Omental fat pad (tissue), 4 donors: ENCODE data around the gene NDNF. TPM values are rescaled to one million over a fixed set of nuclear protein-coding genes. Genes with fewer than 3 reads are reported as not detected.

Experiments used
- ATAC-seq: fragments of 150-250 bp; one replicate; pipeline ENCODE4 v1.9.1; 2016; ENCODE audit warnings: mild to moderate bottlenecking, moderate library complexity; ENCODE audit not compliant: low FRiP score
- DNase-seq: peaks from one replicate; pipeline ENCODE4 v3.0.0-alpha.2; 2019; ENCODE audit warnings: low spot score
- total RNA-seq, 4 donors: library from RNA; depleted of rRNA; stranded (reverse); fragments of >200 nt; gene quantifications; one replicate each; pipeline ENCODE4 v1.1.0, GENCODE V29; 2016
- TF ChIP-seq, protein P1 (sequence below), 3 donors: fragments of 450-650 bp; IDR thresholded peaks; one replicate each; pipeline ENCODE4 v1.5.1; 2016 to 2017; ENCODE audit warnings: antibody characterized with exemption in 3 of 3, mild to moderate bottlenecking in 3 of 3, moderate library complexity in 2 of 3

Gene NDNF
- total RNA-seq, 4 donors from 2014 or later: 0.84 to 9.3 (median 1.5) TPM

DNA sequence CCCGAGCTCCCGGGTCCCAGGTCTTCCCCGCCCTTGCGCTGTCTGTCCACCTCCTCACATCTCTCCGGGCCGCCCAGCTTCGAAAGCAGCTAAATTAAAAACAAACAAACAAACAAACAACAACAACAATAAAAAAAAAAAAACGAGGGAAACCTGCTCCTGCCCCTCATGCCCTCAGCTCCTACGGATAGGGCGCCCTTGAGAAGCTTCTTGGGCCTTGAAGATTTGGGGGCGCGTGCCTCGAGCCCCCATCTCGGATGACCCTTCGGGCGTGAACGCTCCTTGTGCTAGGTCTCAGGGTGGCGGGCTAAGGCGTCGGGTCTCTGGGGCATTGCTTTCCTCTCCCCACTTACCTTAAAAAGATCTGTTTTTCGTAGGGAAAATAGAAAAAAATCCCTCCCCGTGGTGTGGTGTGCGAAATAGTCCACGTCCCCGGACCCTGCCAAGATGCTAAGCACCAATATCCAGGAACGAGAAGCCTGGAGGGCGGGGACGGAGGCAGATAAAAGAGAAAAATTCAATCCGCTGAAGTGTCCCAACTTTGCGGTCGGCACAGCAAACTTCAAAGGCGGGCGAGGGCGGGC lies 603 bp downstream of the NDNF start:
- TF ChIP-seq, protein P1, sequence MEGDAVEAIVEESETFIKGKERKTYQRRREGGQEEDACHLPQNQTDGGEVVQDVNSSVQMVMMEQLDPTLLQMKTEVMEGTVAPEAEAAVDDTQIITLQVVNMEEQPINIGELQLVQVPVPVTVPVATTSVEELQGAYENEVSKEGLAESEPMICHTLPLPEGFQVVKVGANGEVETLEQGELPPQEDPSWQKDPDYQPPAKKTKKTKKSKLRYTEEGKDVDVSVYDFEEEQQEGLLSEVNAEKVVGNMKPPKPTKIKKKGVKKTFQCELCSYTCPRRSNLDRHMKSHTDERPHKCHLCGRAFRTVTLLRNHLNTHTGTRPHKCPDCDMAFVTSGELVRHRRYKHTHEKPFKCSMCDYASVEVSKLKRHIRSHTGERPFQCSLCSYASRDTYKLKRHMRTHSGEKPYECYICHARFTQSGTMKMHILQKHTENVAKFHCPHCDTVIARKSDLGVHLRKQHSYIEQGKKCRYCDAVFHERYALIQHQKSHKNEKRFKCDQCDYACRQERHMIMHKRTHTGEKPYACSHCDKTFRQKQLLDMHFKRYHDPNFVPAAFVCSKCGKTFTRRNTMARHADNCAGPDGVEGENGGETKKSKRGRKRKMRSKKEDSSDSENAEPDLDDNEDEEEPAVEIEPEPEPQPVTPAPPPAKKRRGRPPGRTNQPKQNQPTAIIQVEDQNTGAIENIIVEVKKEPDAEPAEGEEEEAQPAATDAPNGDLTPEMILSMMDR (IDR thresholded peaks at IDR 0.05): no peak
- DNase-seq (no peak), ATAC-seq (no peak)

- no peak for DNase-seq
- TF ChIP-seq, protein P1 (IDR thresholded peaks at IDR 0.05): no peak
- ATAC-seq: peak; percentile 64
Measured at GRCh38 chr4:121070696-121071639, 1.4 kb downstream of the NDNF start.

DNA sequence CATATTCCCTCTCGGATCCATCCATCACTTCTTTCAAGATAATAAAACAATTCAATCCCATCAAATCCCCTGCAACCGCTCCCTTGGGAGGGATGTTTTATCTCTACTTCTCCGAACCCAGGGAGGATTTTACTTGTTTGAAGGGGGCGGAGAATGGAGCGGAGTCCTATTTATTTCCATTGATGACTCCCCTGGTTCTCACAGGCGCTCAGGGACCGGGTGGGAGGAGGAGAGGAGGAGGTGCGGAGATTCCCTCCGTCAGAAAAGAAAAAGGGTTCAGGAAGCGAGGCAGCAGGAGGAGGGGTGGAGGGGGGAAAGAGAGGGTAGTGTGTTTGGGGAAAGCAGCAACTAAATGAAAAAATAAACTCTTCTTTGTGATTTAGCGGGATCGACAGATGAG lies 2.1 kb downstream of the NDNF start:
- DNase-seq: no peak
- TF ChIP-seq, protein P1 (IDR thresholded peaks at IDR 0.05): no peak
- ATAC-seq: no peak

DNA sequence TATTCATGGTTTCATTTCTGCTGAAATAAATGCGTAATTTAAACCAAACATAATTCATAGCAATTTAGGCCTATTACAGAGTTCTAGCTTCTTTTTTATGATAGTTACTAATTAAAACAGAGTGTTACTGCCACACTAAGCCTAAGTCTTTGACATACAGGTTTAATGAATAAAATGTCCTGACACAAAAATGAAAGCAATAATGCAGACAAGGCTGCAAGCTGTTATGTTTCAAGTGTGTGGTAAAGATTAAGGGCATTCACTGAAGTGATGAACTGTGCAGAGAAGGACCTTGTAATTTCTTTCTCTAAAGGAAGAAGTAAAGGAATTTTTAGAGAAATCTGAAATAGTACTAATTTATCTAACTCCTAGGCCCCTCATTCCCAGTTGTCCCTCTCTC lies 2.9 kb downstream of the NDNF start:
- ATAC-seq (no peak), DNase-seq (no peak)
- TF ChIP-seq, protein P1 (IDR thresholded peaks at IDR 0.05): no peak

- TF ChIP-seq, protein P1 (IDR thresholded peaks at IDR 0.05): no peak
- DNase-seq (no peak), ATAC-seq (no peak)
Measured at GRCh38 chr4:121064482-121064881, 7.9 kb downstream of the NDNF start.

DNA sequence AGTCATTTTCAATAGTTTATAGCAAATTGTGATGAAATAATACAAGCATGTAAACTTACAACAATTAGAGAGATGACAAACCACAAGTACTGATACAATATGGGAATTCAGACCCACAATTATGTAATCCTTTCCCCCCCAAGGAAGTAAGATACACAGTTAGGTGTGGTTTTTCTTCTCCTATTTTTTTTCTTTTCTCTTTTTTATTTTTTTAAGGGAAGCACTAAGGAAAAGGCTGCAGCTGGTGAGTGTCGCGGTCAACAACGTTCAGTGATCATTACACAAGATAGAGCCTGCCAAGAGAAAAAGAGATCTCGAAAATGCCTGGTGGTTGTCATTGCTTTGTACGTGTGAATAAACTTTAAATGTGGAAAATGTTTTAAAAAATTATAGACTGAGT lies 9.8 kb downstream of the NDNF start:
- DNase-seq (no peak), ATAC-seq (no peak)
- TF ChIP-seq, protein P1 (IDR thresholded peaks at IDR 0.05): no peak
